ENCODE data around the gene SKIC8.

Gene SKIC8

GRCh38 chr15:78291052-78291451 lies 8.4 kb downstream of the SKIC8 start:
- DNase-seq, result no peak

- DNase-seq, result no peak
Measured at GRCh38 chr15:78290222-78290621, 9.2 kb downstream of the SKIC8 start.

DNA sequence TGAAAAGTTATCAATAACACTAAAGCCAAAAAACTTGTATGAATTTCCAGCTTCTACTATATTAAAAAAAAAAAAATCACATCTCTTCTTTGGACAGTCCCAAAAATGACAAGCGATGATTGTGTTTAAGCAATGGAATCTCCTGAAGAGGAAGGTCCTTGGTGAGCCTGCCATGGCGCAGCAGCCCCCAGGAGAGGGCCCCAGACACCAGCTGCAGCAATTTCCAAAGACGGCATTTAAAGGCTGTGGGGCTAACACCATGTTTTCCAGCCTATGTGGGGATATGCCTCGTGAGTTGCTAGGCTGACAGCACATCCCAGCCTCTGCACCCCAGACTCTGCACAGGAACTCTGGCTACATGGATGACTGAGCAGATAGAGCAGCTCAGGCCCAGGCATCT lies 14.7 kb downstream of the SKIC8 start:
- no peak for DNase-seq

DNA sequence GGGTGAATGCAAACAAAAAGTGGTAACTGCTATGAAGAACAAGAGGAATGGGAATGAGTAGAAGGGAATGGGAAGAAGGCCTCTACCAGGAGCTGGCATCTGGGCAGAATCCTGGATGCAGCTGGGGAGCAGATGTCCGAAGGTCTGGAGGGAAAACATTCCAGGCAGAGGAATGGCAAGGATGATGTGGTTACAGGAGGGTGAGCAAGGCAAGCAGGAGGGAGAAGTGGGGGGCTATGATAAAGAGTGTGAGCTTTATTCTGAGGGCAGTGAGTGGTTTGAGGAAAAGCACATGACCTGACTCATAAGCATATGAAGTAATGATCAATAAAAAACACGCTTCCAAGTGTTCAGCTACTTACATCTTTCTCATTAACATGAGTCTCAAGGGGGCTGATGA lies 17.1 kb downstream of the SKIC8 start:
- DNase-seq, result no peak

- no peak for DNase-seq
Measured at GRCh38 chr15:78280319-78281072, 18.9 kb downstream of the SKIC8 start.

DNA sequence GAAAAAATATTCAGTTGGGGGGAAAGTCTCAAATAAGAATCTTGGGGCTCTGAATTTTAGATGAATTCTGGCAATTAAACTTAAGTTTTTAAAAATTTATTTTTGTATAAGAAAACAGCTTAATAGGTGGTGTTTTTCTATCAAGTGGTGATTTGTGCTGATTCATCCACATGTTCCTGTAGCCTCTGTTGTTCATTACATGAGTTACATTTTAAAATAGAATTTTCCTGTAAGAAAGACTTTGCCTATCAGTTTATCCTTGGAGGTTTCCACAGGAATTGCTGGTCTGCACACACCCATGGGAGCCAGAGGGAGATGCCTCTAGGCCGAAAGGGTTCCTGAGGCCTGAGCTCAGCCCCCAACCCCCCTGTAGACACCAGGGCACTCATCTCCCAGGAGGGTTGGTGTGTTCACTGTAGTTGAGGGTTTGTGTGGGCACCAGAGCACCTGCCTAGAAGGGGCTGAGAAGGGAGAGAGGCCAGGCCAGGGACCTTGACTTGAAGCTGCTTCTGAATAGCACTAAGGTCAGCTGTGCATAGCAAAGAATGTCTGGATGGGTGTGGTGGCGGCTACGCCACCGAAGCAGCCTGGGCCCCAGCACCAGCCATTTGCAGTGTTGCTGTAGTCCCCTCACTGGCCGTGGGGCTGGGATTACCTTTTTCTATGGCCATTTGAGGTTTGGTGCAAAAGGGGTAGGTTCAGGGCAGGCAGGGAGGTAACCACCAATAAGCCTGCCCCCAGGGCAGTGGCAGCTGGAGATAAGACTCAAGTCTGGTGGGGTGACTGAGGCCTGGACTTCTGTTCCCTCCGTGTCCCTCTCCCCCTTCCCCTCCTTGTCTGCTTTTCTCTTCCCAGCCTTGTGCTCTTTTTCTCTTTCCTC lies 23.1 kb downstream of the SKIC8 start:
- no peak for DNase-seq

DNA sequence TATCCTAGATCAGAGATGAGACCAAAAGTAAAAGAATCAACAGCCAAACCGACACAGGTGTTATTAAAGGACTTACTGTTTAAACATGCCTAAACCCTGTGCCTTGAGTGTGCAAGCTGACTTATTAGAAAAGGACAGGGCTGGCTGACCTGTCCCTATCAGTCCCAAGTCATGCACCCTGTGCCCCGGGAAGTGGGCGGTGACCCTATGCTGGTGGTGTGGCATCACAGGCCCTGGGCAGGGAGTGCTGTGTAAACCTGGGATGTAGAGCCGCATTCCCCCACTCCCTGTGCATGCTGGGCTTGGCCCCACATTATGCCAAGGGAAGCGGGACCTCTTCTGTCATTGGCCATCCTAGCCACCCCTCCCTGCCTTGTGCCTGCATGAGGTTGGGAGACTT lies 24.4 kb downstream of the SKIC8 start:
- DNase-seq, result no peak

GRCh38 chr15:78272776-78273175 lies 26.6 kb downstream of the SKIC8 start:
- DNase-seq, result peak in 1 of 2 experiments; percentile 15

DNA sequence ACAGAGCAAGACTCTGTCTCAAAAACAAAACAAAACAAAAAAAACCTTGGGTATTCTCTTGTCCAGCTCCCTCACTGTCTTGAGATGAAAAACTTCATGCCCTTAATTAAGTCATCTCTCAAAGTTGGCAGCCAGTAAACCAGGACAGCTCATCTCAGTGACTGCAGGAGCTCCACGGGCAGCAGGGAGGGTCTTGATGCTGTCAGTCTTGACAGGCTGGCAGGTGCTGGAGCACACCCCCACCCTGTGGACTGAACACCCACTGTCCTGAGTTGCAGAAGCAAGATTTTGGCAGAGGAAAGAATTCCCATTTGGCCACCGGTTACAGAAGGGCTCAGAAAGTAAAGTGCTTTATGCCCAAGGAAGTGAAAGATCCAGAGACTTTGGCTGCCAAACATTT lies 27.1 kb downstream of the SKIC8 start:
- DNase-seq, result peak in 1 of 2 experiments; percentile 15

- no peak for DNase-seq
Measured at GRCh38 chr15:78266806-78267205, 32.6 kb downstream of the SKIC8 start.

DNA sequence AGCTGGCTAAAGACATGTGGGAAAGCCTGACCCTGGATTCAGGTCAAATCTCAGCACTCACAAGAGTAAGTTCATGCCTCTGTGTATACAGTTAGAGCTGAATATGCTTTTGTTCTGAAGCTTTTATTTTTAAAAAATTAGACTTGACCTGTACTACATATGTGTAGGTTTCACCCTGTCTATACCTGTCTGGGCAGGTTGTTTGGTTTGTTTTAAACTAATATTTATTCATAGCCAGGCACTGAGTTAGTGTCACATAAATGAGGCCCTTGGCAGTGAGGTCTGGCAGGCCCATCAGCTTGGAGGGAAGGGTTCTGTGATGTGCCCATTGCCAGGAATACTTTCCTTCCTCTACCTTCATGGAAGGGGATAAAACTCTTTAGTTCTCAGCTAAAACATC lies 33.2 kb downstream of the SKIC8 start:
- DNase-seq, result no peak

DNA sequence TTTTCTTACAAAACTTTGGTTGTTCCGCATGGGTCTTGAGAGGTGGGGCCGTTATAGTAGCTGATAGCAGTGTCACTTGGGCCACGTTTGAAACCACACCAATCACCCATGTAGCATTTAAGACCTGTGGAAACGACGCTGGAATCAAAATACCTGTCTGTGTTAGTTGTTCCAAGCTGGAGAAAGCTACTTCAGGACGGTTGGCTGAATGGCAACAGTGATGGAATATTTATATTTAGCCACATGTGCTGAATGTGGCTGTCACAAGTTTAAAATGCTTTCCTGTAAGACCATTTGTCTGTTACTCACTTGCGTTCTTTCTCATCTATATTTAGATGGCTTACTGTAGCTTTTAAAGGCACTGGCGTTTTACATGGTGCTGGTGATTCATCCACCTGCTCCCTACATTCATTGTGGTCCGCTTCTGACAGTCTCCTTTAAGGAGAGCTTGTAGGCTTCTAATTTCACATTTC lies 33.6 kb downstream of the SKIC8 start:
- DNase-seq, result no peak

- no peak for DNase-seq
Measured at GRCh38 chr15:78265137-78265460, 34.3 kb downstream of the SKIC8 start.

DNA sequence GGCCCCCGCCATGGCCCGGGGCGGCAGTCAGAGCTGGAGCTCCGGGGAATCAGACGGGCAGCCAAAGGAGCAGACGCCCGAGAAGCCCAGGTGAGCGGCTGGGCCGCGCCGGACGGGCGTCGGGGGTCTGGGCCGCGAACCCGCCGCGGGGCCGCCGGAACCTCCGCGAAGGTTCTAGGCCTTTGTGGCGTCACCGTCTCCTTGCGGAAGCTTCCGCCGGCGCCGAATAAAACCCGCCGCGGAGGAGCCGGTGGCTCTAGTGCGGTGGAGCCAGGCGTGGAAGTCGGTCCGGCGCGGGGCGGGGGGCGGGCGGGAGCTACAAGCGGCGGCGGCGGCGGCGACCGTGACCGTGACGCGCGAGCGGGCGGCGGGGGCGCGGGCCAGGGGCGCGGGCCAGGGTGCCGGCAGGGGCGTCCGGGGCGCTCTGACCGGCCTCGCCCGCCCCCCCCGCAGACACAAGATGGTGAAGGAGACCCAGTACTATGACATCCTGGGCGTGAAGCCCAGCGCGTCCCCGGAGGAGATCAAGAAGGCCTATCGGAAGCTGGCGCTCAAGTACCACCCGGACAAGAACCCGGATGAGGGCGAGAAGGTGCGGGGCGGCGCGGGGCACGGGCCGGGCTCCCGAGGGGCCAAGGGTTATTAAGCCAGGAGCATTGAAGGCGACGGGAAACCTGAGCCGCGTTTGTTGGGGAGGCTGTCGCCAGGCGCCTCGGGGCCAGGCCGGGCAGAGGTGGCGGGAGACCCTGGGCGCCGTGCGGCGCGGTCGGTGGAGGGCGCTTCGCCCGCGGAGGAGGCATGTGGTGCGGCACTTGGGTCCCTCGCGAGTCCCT lies 34.9 kb downstream of the SKIC8 start, which contains the start of gene DNAJA4:
Gene DNAJA4, plus strand, starts transcription at position 259 of the 833 bp plus-strand sequence. Its CDS starts 202 bp downstream, at position 461.
- DNase-seq, result no peak

- no peak for DNase-seq
Measured at GRCh38 chr15:78263907-78264303, 35.5 kb downstream of the SKIC8 start.

DNA sequence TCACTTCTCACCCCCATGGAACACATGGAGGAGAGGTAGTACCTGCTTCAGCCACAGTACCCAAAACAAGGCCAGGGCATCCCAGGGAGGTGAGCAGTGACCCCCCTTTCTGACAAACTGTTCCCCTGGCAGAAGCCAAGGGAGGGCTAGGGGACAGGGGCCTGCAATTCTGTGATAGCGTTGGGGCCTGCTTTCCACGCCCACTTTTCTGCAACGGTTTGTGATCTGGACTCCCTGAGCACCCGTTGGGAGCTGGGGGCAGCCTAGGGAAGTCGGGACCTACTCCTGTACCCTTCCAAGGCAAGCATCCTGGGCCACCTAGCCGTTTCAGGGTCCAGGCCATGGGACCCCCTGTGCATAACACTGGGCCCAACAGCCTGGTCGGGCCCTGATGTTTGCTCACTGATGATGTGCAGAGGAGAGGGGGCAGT lies 36.0 kb downstream of the SKIC8 start:
- DNase-seq, result no peak

DNA sequence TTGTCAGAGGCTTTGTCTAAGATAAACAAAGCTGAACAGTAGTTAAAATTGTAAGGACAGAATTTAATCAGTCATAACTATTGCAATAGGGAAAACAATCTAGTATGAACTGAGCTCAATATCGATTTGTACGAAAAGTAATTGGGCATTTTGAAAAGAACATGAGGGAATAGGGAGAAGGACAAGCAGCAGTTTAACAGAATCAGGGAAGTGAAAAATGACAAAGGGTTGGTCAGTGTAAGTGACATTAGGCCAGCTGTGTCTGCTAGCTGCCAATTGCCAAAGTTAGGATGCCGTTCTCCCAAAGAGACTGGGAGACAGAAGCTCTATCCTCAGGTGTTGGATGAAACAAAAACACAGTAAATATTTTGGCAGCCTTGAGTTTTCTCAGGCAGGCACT lies 38.3 kb downstream of the SKIC8 start:
- DNase-seq, result no peak

GRCh38 chr15:78260489-78260888 lies 38.9 kb downstream of the SKIC8 start:
- no peak for DNase-seq

DNA sequence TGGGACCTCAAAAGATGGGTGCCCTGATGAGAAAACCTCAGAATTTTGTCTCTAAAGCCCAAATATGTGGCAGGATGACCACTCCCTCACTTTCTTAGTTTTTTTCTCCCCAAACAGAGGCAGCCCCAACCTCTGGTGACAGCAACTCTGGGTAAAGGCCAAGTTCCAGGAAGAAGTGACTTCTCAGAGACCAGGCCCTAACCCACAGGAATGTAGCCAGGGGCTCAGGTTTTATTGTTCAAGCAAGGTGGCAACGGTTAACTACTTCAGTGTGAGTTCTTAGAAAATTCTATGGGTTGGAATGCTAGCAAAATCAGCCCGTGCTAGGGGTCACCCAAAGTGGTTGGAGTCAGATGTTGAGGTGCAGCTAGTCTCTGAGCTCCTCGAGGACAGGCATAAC lies 40.2 kb downstream of the SKIC8 start:
- DNase-seq, result no peak

DNA sequence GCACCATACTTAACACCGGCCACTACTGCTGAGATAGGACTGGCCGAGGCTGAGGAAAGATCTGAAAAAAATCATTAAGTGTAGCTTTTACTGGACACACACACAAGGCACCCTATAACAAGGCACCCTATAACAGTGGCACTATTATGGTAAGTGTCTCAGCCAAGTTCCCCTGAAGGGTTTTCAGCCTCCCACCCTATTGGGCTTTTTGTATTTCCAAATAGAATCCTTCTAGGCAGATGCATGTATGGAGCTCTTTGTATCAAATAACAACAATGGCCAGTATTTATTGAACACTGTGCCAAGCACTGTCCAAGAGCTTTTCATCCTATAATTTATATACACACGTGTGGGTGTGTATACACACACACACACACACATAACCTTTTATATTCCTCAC lies 41.7 kb downstream of the SKIC8 start:
- no peak for DNase-seq

DNA sequence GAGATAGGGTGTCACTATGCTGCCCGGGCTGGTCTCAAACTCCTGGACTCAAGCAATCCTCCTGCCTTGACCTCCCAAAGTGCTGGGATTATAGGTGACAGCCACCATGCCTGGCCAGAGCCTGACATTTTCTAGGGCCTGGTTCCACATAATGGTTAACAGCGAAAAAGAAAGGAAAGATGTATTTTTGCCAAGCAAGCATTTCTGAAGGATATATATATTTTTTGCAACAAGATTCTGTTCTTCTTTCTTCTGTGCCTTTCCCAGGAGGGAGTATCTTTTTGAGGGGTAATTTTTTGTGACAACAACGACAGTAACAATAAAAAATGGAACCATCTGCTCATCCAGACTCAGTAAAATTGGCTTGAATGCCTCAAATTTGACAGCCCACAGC lies 43.4 kb downstream of the SKIC8 start:
- no peak for DNase-seq

DNA sequence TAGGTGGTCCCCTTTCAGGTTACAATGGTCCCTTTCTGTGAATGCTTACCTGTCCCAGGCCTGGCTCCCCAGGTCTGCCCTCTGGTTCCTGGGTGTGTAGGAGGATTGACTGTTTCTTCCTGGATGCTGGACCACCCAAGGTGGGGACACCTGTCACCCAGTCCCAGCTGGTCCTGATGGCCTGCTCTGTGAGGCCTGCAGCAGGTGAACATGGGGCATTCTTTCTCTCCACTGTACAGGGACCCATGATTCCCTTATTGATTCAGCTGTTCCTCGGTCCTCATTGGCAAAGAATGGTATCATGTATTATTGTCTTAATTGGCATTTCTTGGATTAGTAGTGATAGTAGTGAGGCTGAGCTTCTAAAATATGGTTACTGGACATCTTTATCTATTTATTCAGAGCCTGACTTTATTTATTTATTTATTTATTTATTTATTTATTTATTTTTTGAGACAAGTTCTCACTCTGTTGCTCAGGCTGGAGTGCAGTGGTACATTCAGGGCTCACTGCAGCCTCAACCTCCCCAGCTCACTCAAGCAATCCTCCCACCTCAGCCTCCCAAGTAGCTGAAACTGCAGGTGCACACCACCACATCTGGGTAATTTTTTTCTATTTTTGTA lies 43.9 kb downstream of the SKIC8 start:
- DNase-seq, result no peak

GRCh38 chr15:78251136-78251535 lies 48.3 kb downstream of the SKIC8 start:
- no peak for DNase-seq
